SK-N-SH treated with all-trans-retinoic acid at 6 μM for 48 hours (cell line): Measurements from ENCODE around the gene RMC1.

Experiments used
- ATAC-seq: fragments of 200-7000 bp; cut with Tn5 transposase; 3 replicates; pipeline ENCODE4 v1.9.1; 2020; ENCODE audit warnings: mild to moderate bottlenecking, moderate library complexity
- ARNTL ChIP-seq: fragments of 450-650 bp; formaldehyde crosslinking; IDR thresholded peaks from 2 replicates; pipeline ENCODE4 v1.5.0; 2020; ENCODE audit warnings: low read depth, mild to moderate bottlenecking, moderate library complexity, borderline replicate concordance
- BACH2 ChIP-seq: fragments of 250-450 bp; sonication (Bioruptor Pico); IDR thresholded peaks from 2 replicates; pipeline ENCODE4 v1.9.0; 2021; ENCODE audit warnings: mild to moderate bottlenecking, borderline replicate concordance
- CSDC2 ChIP-seq: fragments of 250-450 bp; sonication (Bioruptor Pico); IDR thresholded peaks from 2 replicates; pipeline ENCODE4 v1.5.0; 2020; ENCODE audit warnings: mild to moderate bottlenecking, moderate library complexity
- ESRRG ChIP-seq: fragments of 250-450 bp; sonication (Bioruptor Pico); IDR thresholded peaks from 2 replicates; pipeline ENCODE4 v1.6.1; 2021; ENCODE audit warnings: mild to moderate bottlenecking
- GLIS3 ChIP-seq: fragments of 250-450 bp; sonication (Bioruptor Pico); IDR thresholded peaks from 2 replicates; pipeline ENCODE4 v1.5.0; 2020; ENCODE audit warnings: mild to moderate bottlenecking, moderate library complexity
- ISL1 ChIP-seq: fragments of 250-450 bp; sonication (Bioruptor Pico); IDR thresholded peaks from 2 replicates; pipeline ENCODE4 v2.1.2; 2022; ENCODE audit warnings: mild to moderate bottlenecking, moderate library complexity
- OSR1 ChIP-seq: fragments of 250-450 bp; sonication (Bioruptor Pico); IDR thresholded peaks from 2 replicates; pipeline ENCODE4 v1.8.0; 2022; ENCODE audit warnings: moderate library complexity, mild to moderate bottlenecking, inconsistent platforms
- PPARA ChIP-seq: fragments of 250-450 bp; sonication (Bioruptor Pico); IDR thresholded peaks from 2 replicates; pipeline ENCODE4 v1.5.0; 2020; ENCODE audit warnings: mild to moderate bottlenecking, borderline replicate concordance
- RARB ChIP-seq: fragments of 250-450 bp; sonication (Bioruptor Pico); IDR thresholded peaks from 2 replicates; pipeline ENCODE4 v1.8.0; 2021; ENCODE audit warnings: mild to moderate bottlenecking, moderate library complexity
- SNAI2 ChIP-seq: fragments of 250-450 bp; sonication (Bioruptor Pico); IDR thresholded peaks from 2 replicates; pipeline ENCODE4 v1.5.0; 2020; ENCODE audit warnings: mild to moderate bottlenecking, moderate library complexity
- TCF4 ChIP-seq: fragments of 250-450 bp; sonication (Bioruptor Pico); IDR thresholded peaks from 2 replicates; pipeline ENCODE4 v1.8.0; 2021; ENCODE audit warnings: mild to moderate bottlenecking, moderate library complexity, borderline replicate concordance
- TOX ChIP-seq: fragments of 250-450 bp; sonication (Bioruptor Pico); IDR thresholded peaks from 2 replicates; pipeline ENCODE4 v1.8.0; 2021; ENCODE audit warnings: mild to moderate bottlenecking, moderate library complexity, borderline replicate concordance
- ZC3H10 ChIP-seq: fragments of 250-450 bp; sonication (Bioruptor Pico); IDR thresholded peaks from 2 replicates; pipeline ENCODE4 v1.5.1; 2021; ENCODE audit warnings: mild to moderate bottlenecking, moderate library complexity
- ZFP3 ChIP-seq: fragments of 250-450 bp; sonication (Bioruptor Pico); IDR thresholded peaks from 2 replicates; pipeline ENCODE4 v1.5.0; 2020; ENCODE audit warnings: mild to moderate bottlenecking, moderate library complexity
- ZFP30 ChIP-seq: fragments of 450-650 bp; formaldehyde crosslinking; IDR thresholded peaks from 2 replicates; pipeline ENCODE4 v1.5.0; 2022; ENCODE audit warnings: mild to moderate bottlenecking, moderate library complexity
- ZNF565 ChIP-seq: fragments of 450-650 bp; formaldehyde crosslinking; conservative IDR thresholded peaks from 2 replicates; pipeline ENCODE4 v1.5.0; 2020; ENCODE audit warnings: low read depth, mild to moderate bottlenecking, moderate library complexity
- ZNF70 ChIP-seq: fragments of 450-650 bp; formaldehyde crosslinking; IDR thresholded peaks from 2 replicates; pipeline ENCODE4 v1.5.0; 2020; ENCODE audit warnings: mild to moderate bottlenecking, moderate library complexity
- ZNF8 ChIP-seq: fragments of 450-650 bp; formaldehyde crosslinking; IDR thresholded peaks from 2 replicates; pipeline ENCODE4 v1.5.0; 2020; ENCODE audit warnings: mild to moderate bottlenecking, moderate library complexity
- TF ChIP-seq, protein P1 (sequence below): fragments of 250-450 bp; sonication (Bioruptor Pico); IDR thresholded peaks from 2 replicates; pipeline ENCODE4 v1.5.1; 2020; ENCODE audit warnings: low read depth, mild to moderate bottlenecking, moderate library complexity
- TF ChIP-seq, protein P2 (sequence below): fragments of 250-450 bp; sonication (Bioruptor Pico); IDR thresholded peaks from 2 replicates; pipeline ENCODE4 v1.5.0; 2020; ENCODE audit warnings: mild to moderate bottlenecking, moderate library complexity
- TF ChIP-seq, protein P3 (sequence below): fragments of 250-450 bp; sonication (Bioruptor Pico); IDR thresholded peaks from 2 replicates; pipeline ENCODE4 v1.8.0; 2020; ENCODE audit warnings: mild to moderate bottlenecking, moderate library complexity, borderline replicate concordance
- TF ChIP-seq, protein P4 (sequence below): fragments of 250-450 bp; sonication (Bioruptor Pico); IDR thresholded peaks from 2 replicates; pipeline ENCODE4 v1.5.1; 2021; ENCODE audit warnings: mild to moderate bottlenecking, moderate library complexity
- TF ChIP-seq, protein P5 (sequence below): fragments of 250-450 bp; sonication (Bioruptor Pico); IDR thresholded peaks from 2 replicates; pipeline ENCODE4 v1.8.0; 2021; ENCODE audit warnings: low read depth, mild to moderate bottlenecking, moderate library complexity, borderline replicate concordance

The RMC1 gene

DNA sequence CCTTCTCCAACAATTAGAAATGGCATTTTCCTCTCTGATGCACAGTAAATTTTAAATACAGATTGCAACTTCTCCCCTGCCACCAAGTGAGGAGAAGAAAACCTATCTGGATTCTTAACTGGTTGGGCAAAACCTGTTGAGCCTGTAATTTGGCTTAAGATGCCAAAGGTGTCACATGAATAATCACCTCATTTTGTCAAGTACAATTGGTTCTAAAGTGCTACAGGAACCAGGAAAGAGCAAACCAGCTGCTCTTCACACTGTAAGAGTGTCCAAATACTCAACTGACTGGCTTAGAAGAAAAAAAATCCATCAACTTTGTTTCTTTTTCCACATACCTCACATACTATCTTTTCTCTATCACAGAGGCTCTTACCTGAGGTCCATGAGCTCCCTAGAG is 47.6 kb downstream of the RMC1 start:
- no peak for TF ChIP-seq ZC3H10 (CRISPR knock-in tag)
- no peak for TF ChIP-seq ZFP30
- TF ChIP-seq, protein P1, sequence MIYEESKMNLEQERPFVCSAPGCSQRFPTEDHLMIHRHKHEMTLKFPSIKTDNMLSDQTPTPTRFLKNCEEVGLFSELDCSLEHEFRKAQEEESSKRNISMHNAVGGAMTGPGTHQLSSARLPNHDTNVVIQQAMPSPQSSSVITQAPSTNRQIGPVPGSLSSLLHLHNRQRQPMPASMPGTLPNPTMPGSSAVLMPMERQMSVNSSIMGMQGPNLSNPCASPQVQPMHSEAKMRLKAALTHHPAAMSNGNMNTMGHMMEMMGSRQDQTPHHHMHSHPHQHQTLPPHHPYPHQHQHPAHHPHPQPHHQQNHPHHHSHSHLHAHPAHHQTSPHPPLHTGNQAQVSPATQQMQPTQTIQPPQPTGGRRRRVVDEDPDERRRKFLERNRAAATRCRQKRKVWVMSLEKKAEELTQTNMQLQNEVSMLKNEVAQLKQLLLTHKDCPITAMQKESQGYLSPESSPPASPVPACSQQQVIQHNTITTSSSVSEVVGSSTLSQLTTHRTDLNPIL = no peak
- TF ChIP-seq ZNF565 (CRISPR knock-in tag) = no peak
- TF ChIP-seq ZNF70 (CRISPR knock-in tag) = no peak
- TF ChIP-seq ESRRG (CRISPR knock-in tag) = no peak
- no peak for TF ChIP-seq ISL1
- TF ChIP-seq OSR1 (CRISPR knock-in tag) = no peak
- TF ChIP-seq TCF4 = no peak
- TF ChIP-seq, protein P2, sequence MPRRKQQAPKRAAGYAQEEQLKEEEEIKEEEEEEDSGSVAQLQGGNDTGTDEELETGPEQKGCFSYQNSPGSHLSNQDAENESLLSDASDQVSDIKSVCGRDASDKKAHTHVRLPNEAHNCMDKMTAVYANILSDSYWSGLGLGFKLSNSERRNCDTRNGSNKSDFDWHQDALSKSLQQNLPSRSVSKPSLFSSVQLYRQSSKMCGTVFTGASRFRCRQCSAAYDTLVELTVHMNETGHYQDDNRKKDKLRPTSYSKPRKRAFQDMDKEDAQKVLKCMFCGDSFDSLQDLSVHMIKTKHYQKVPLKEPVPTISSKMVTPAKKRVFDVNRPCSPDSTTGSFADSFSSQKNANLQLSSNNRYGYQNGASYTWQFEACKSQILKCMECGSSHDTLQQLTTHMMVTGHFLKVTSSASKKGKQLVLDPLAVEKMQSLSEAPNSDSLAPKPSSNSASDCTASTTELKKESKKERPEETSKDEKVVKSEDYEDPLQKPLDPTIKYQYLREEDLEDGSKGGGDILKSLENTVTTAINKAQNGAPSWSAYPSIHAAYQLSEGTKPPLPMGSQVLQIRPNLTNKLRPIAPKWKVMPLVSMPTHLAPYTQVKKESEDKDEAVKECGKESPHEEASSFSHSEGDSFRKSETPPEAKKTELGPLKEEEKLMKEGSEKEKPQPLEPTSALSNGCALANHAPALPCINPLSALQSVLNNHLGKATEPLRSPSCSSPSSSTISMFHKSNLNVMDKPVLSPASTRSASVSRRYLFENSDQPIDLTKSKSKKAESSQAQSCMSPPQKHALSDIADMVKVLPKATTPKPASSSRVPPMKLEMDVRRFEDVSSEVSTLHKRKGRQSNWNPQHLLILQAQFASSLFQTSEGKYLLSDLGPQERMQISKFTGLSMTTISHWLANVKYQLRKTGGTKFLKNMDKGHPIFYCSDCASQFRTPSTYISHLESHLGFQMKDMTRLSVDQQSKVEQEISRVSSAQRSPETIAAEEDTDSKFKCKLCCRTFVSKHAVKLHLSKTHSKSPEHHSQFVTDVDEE (CRISPR knock-in tag) = no peak
- TF ChIP-seq, protein P3, sequence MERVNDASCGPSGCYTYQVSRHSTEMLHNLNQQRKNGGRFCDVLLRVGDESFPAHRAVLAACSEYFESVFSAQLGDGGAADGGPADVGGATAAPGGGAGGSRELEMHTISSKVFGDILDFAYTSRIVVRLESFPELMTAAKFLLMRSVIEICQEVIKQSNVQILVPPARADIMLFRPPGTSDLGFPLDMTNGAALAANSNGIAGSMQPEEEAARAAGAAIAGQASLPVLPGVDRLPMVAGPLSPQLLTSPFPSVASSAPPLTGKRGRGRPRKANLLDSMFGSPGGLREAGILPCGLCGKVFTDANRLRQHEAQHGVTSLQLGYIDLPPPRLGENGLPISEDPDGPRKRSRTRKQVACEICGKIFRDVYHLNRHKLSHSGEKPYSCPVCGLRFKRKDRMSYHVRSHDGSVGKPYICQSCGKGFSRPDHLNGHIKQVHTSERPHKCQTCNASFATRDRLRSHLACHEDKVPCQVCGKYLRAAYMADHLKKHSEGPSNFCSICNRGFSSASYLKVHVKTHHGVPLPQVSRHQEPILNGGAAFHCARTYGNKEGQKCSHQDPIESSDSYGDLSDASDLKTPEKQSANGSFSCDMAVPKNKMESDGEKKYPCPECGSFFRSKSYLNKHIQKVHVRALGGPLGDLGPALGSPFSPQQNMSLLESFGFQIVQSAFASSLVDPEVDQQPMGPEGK (CRISPR knock-in tag) = no peak
- TF ChIP-seq RARB (CRISPR knock-in tag) = no peak
- TF ChIP-seq PPARA = no peak
- TF ChIP-seq SNAI2 (CRISPR knock-in tag) = no peak
- TF ChIP-seq, protein P4, sequence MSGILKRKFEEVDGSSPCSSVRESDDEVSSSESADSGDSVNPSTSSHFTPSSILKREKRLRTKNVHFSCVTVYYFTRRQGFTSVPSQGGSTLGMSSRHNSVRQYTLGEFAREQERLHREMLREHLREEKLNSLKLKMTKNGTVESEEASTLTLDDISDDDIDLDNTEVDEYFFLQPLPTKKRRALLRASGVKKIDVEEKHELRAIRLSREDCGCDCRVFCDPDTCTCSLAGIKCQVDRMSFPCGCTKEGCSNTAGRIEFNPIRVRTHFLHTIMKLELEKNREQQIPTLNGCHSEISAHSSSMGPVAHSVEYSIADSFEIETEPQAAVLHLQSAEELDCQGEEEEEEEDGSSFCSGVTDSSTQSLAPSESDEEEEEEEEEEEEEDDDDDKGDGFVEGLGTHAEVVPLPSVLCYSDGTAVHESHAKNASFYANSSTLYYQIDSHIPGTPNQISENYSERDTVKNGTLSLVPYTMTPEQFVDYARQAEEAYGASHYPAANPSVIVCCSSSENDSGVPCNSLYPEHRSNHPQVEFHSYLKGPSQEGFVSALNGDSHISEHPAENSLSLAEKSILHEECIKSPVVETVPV (CRISPR knock-in tag) = no peak
- no peak for TF ChIP-seq BACH2 (CRISPR knock-in tag)
- no peak for TF ChIP-seq GLIS3
- no peak for TF ChIP-seq ZNF8 (CRISPR knock-in tag)
- TF ChIP-seq, protein P5, sequence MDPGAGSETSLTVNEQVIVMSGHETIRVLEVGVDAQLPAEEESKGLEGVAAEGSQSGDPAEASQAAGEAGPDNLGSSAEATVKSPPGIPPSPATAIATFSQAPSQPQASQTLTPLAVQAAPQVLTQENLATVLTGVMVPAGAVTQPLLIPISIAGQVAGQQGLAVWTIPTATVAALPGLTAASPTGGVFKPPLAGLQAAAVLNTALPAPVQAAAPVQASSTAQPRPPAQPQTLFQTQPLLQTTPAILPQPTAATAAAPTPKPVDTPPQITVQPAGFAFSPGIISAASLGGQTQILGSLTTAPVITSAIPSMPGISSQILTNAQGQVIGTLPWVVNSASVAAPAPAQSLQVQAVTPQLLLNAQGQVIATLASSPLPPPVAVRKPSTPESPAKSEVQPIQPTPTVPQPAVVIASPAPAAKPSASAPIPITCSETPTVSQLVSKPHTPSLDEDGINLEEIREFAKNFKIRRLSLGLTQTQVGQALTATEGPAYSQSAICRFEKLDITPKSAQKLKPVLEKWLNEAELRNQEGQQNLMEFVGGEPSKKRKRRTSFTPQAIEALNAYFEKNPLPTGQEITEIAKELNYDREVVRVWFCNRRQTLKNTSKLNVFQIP (CRISPR knock-in tag) = no peak
- no peak for TF ChIP-seq ARNTL (CRISPR knock-in tag)
- no peak for ATAC-seq

DNA sequence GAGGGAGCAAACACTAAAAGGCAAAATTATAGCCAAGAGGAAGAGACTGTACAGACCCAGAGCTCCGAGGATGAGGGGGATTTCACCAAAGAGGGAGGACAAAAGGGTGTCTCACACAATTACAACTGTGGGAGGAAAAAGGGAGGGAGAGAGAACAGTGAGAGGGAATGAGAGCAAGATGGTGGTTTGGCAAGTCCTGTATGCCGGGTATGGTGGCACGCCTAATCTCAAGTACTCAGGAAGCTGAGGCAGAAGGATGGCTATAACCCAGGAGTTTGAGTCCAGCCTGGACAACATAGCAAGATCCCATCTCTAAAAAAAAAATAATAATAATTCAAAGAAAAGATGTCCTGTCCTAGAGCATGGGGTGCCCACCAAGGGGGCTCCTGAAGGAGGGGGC is 48.7 kb downstream of the RMC1 start:
- ATAC-seq = no peak
- TF ChIP-seq ZFP3 (CRISPR knock-in tag) = no peak
- no peak for TF ChIP-seq BACH2 (CRISPR knock-in tag)
- no peak for TF ChIP-seq RARB (CRISPR knock-in tag)
- TF ChIP-seq, protein P4 (CRISPR knock-in tag) = no peak
- TF ChIP-seq ZNF70 (CRISPR knock-in tag) = no peak
- no peak for TF ChIP-seq OSR1 (CRISPR knock-in tag)
- no peak for TF ChIP-seq CSDC2
- TF ChIP-seq ZFP30 = no peak
- TF ChIP-seq, protein P2 (CRISPR knock-in tag) = no peak
- no peak for TF ChIP-seq TOX (CRISPR knock-in tag)
- TF ChIP-seq GLIS3 = no peak
- TF ChIP-seq TCF4 = no peak
- no peak for TF ChIP-seq ZNF8 (CRISPR knock-in tag)
- TF ChIP-seq, protein P5 (CRISPR knock-in tag) = no peak
- TF ChIP-seq ZNF565 (CRISPR knock-in tag) = no peak
- TF ChIP-seq, protein P1 = no peak
